Inferior parietal cortex (tissue), 1 donor: ENCODE data around the gene NANP.
"Not testable (repeated sequence)": the region's sequence is repeated elsewhere in the genome, so short reads cannot be mapped to it uniquely, and the experiment has no call there.

Source experiments
- DNase-seq: peaks from one replicate; pipeline ENCODE4 v3.0.0-alpha.2; 2016; ENCODE audit errors: extremely low spot score

The NANP gene

GRCh38 chr20:25623736-25624499 lies at the start of gene NANP:
Gene NANP, minus strand, starts transcription at chr20:25624014. Its CDS starts 66 bp downstream, at chr20:25623948.
- peak; percentile 94 for DNase-seq

GRCh38 chr20:25672659-25673235 lies 48.9 kb upstream of the NANP start:
- no peak for DNase-seq

GRCh38 chr20:25669826-25670422 lies 46.1 kb upstream of the NANP start:
- no peak for DNase-seq

- DNase-seq, result no peak
Measured at GRCh38 chr20:25668446-25668845, 44.6 kb upstream of the NANP start.

GRCh38 chr20:25659999-25660398 lies 36.2 kb upstream of the NANP start:
- no peak for DNase-seq

GRCh38 chr20:25654487-25654886 lies 30.7 kb upstream of the NANP start:
- no peak for DNase-seq

GRCh38 chr20:25652866-25653265 lies 29.1 kb upstream of the NANP start:
- DNase-seq, result not testable (repeated sequence)

- no peak for DNase-seq
Measured at GRCh38 chr20:25644814-25645213, 21.0 kb upstream of the NANP start.

- no peak for DNase-seq
Measured at GRCh38 chr20:25643716-25644115, 19.9 kb upstream of the NANP start.

- DNase-seq, result no peak
Measured at GRCh38 chr20:25637247-25637646, 13.4 kb upstream of the NANP start.

GRCh38 chr20:25632940-25633790 lies 9.4 kb upstream of the NANP start:
- no peak for DNase-seq

GRCh38 chr20:25630615-25631014 lies 6.8 kb upstream of the NANP start:
- not testable (repeated sequence) for DNase-seq

- DNase-seq, result no peak
Measured at GRCh38 chr20:25629816-25630499, 6.1 kb upstream of the NANP start.

- no peak for DNase-seq
Measured at GRCh38 chr20:25626779-25627178, 3.0 kb upstream of the NANP start.

GRCh38 chr20:25624500-25624939 lies 706 bp upstream of the NANP start:
- no peak for DNase-seq

- DNase-seq, result no peak
Measured at GRCh38 chr20:25623225-25623735, 534 bp downstream of the NANP start.

- peak; percentile 24 for DNase-seq
Measured at GRCh38 chr20:25622450-25623224, 1.2 kb downstream of the NANP start.

- DNase-seq, result no peak
Measured at GRCh38 chr20:25622049-25622448, 1.8 kb downstream of the NANP start.

- DNase-seq, result no peak
Measured at GRCh38 chr20:25619514-25619913, 4.3 kb downstream of the NANP start.

- no peak for DNase-seq
Measured at GRCh38 chr20:25608774-25609173, 15.0 kb downstream of the NANP start.
